Loucy (cell line): ENCODE results near the gene HGFAC.

ENCODE experiments used
- EZH2phosphoT487 ChIP-seq: fragments of 200-600 bp; IDR thresholded peaks from 2 replicates; pipeline ENCODE4 v1.6.1; 2018; ENCODE audit warnings: antibody characterized with exemption, mild to moderate bottlenecking, moderate library complexity, borderline replicate concordance
- TF ChIP-seq, protein P1 (sequence below): fragments of 200-600 bp; sonication (generic); conservative IDR thresholded peaks from 2 replicates; pipeline ENCODE4 v1.5.1; 2014; ENCODE audit warnings: mild to moderate bottlenecking, antibody characterized with exemption, low read length

DNA sequence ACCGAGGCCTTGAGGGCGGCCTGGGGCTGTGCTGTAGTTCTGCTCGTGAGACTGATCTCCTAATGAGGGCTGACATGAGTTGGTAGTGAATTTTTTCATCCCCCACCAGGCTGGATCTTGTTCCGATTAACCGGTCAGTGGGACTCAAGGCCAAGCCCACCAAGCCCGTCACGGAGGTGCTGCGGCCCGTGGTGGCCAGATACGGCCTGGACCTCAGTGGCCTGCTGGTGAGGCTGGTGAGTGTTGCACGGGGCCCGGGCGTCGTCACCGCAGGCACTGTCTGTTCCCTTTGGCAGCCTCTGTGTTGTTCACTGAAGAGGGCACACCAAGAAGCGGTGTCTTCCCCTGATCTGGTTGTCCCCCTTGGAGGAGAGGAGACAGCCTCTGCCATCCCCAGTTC lies 18.4 kb upstream of the HGFAC start:
- TF ChIP-seq, protein P1, sequence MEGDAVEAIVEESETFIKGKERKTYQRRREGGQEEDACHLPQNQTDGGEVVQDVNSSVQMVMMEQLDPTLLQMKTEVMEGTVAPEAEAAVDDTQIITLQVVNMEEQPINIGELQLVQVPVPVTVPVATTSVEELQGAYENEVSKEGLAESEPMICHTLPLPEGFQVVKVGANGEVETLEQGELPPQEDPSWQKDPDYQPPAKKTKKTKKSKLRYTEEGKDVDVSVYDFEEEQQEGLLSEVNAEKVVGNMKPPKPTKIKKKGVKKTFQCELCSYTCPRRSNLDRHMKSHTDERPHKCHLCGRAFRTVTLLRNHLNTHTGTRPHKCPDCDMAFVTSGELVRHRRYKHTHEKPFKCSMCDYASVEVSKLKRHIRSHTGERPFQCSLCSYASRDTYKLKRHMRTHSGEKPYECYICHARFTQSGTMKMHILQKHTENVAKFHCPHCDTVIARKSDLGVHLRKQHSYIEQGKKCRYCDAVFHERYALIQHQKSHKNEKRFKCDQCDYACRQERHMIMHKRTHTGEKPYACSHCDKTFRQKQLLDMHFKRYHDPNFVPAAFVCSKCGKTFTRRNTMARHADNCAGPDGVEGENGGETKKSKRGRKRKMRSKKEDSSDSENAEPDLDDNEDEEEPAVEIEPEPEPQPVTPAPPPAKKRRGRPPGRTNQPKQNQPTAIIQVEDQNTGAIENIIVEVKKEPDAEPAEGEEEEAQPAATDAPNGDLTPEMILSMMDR, result no peak
- no peak for TF ChIP-seq EZH2phosphoT487
